Cerebellar cortex (tissue), 1 donor: Measurements from ENCODE around the gene PLCD1.
"Not testable (repeated sequence)": the region's sequence is repeated elsewhere in the genome, so short reads cannot be mapped to it uniquely, and the experiment has no call there.

Source experiments
- DNase-seq: peaks from one replicate; pipeline ENCODE4 v3.0.0-alpha.2; 2015; ENCODE audit warnings: low spot score

Gene PLCD1

GRCh38 chr3:38036906-38037305 lies 7.5 kb upstream of the PLCD1 start:
- no peak for DNase-seq

- DNase-seq: no peak
Measured at GRCh38 chr3:38036286-38036685, 6.8 kb upstream of the PLCD1 start.

- not testable (repeated sequence) for DNase-seq
Measured at GRCh38 chr3:38034335-38034734, 4.9 kb upstream of the PLCD1 start.

- DNase-seq: not testable (repeated sequence)
Measured at GRCh38 chr3:38033586-38033985, 4.1 kb upstream of the PLCD1 start.

- no peak for DNase-seq
Measured at GRCh38 chr3:38032328-38032865, 3.0 kb upstream of the PLCD1 start.

GRCh38 chr3:38031022-38031994 lies 1.9 kb upstream of the PLCD1 start:
- peak; percentile 40 for DNase-seq

- no peak for DNase-seq
Measured at GRCh38 chr3:38030126-38031021, 932 bp upstream of the PLCD1 start.

GRCh38 chr3:38028621-38029361 lies 651 bp downstream of the PLCD1 start:
- DNase-seq: no peak

GRCh38 chr3:38027466-38028465 lies 1.7 kb downstream of the PLCD1 start:
- no peak for DNase-seq

GRCh38 chr3:38026856-38027255 lies 2.6 kb downstream of the PLCD1 start:
- no peak for DNase-seq

- DNase-seq: no peak
Measured at GRCh38 chr3:38022896-38023709, 6.3 kb downstream of the PLCD1 start.

GRCh38 chr3:38022301-38022700 lies 7.1 kb downstream of the PLCD1 start:
- no peak for DNase-seq

GRCh38 chr3:38021196-38021595 lies 8.2 kb downstream of the PLCD1 start:
- no peak for DNase-seq

- no peak for DNase-seq
Measured at GRCh38 chr3:38020342-38020726, 9.1 kb downstream of the PLCD1 start.

- no peak for DNase-seq
Measured at GRCh38 chr3:38019658-38020341, 9.6 kb downstream of the PLCD1 start.

GRCh38 chr3:38018296-38019266 lies 10.9 kb downstream of the PLCD1 start:
- no peak for DNase-seq

GRCh38 chr3:38017445-38018295 lies 11.8 kb downstream of the PLCD1 start:
- DNase-seq: no peak
